HG02571 (cell line): ENCODE data around the gene ASCL1.

Experiments used
- ATAC-seq: cut with Tn5 transposase; IDR thresholded peaks from one replicate; pipeline ENCODE4 v1.9.1; 2021; ENCODE audit warnings: mild to moderate bottlenecking, moderate library complexity; ENCODE audit not compliant: unreplicated experiment

ASCL1 gene

GRCh38 chr12:102957339-102958050 is at the start of gene ASCL1:
Gene ASCL1 (plus strand): TSS chr12:102957674. CDS start chr12:102958245, 571 bp downstream.
- ATAC-seq: peak; percentile 40

- no peak for ATAC-seq
Observed at GRCh38 chr12:102907918-102908317, 49.6 kb upstream of the ASCL1 start.

GRCh38 chr12:102910137-102910536 is 47.3 kb upstream of the ASCL1 start:
- no peak for ATAC-seq

- ATAC-seq: no peak
Observed at GRCh38 chr12:102910792-102911191, 46.7 kb upstream of the ASCL1 start.

- no peak for ATAC-seq
Observed at GRCh38 chr12:102911320-102911719, 46.2 kb upstream of the ASCL1 start.

GRCh38 chr12:102912258-102912657 is 45.2 kb upstream of the ASCL1 start:
- no peak for ATAC-seq

GRCh38 chr12:102913453-102914226 is 43.8 kb upstream of the ASCL1 start:
- ATAC-seq: no peak

GRCh38 chr12:102916252-102917025 is 41.0 kb upstream of the ASCL1 start:
- no peak for ATAC-seq

GRCh38 chr12:102917026-102917787 is 40.3 kb upstream of the ASCL1 start, which contains the start of gene PAH:
Gene PAH (minus strand): TSS chr12:102917244. CDS start chr12:102917130, 114 bp downstream.
- no peak for ATAC-seq

- ATAC-seq: no peak
Observed at GRCh38 chr12:102918840-102919239, 38.6 kb upstream of the ASCL1 start.

- no peak for ATAC-seq
Observed at GRCh38 chr12:102920271-102920670, 37.2 kb upstream of the ASCL1 start.

GRCh38 chr12:102921240-102921639 is 36.2 kb upstream of the ASCL1 start:
- ATAC-seq: no peak

GRCh38 chr12:102927220-102927619 is 30.3 kb upstream of the ASCL1 start:
- no peak for ATAC-seq

GRCh38 chr12:102933168-102933567 is 24.3 kb upstream of the ASCL1 start:
- ATAC-seq: no peak

GRCh38 chr12:102939059-102939458 is 18.4 kb upstream of the ASCL1 start:
- no peak for ATAC-seq

GRCh38 chr12:102939670-102940222 is 17.7 kb upstream of the ASCL1 start:
- ATAC-seq: no peak

- no peak for ATAC-seq
Observed at GRCh38 chr12:102946042-102946441, 11.4 kb upstream of the ASCL1 start.

GRCh38 chr12:102948941-102949352 is 8.5 kb upstream of the ASCL1 start:
- ATAC-seq: no peak

- no peak for ATAC-seq
Observed at GRCh38 chr12:102950107-102950949, 7.1 kb upstream of the ASCL1 start.
